GM19463 (cell line): ENCODE results near the gene USF2.

Experiments used
- ATAC-seq: cut with Tn5 transposase; IDR thresholded peaks from one replicate; pipeline ENCODE4 v1.9.1; 2021; ENCODE audit warnings: mild to moderate bottlenecking, moderate library complexity; ENCODE audit not compliant: unreplicated experiment

The USF2 gene

GRCh38 chr19:35241417-35241816 is 27.3 kb upstream of the USF2 start:
- no peak for ATAC-seq

GRCh38 chr19:35246466-35247092 is 22.2 kb upstream of the USF2 start:
- ATAC-seq, result no peak

- peak; percentile 39 for ATAC-seq
Observed at GRCh38 chr19:35247526-35248309, 21.0 kb upstream of the USF2 start.

GRCh38 chr19:35248310-35249145 is 20.2 kb upstream of the USF2 start, which contains the start of gene LSR:
TSS of gene LSR (plus strand) at chr19:35249002. CDS start at chr19:35249023, 21 bp downstream.
- ATAC-seq, result peak; percentile 78

GRCh38 chr19:35249146-35249847 is 19.5 kb upstream of the USF2 start:
- no peak for ATAC-seq

- ATAC-seq, result no peak
Observed at GRCh38 chr19:35249848-35250711, 18.7 kb upstream of the USF2 start.

GRCh38 chr19:35251456-35251855 is 17.3 kb upstream of the USF2 start:
- ATAC-seq, result no peak

GRCh38 chr19:35253316-35254286 is 15.2 kb upstream of the USF2 start:
- ATAC-seq, result no peak

GRCh38 chr19:35254341-35255297 is 14.1 kb upstream of the USF2 start:
- no peak for ATAC-seq

- ATAC-seq, result no peak
Observed at GRCh38 chr19:35256566-35256965, 12.2 kb upstream of the USF2 start.

GRCh38 chr19:35257113-35257461 is 11.7 kb upstream of the USF2 start:
- no peak for ATAC-seq

- no peak for ATAC-seq
Observed at GRCh38 chr19:35260694-35261304, 8.0 kb upstream of the USF2 start.

GRCh38 chr19:35261356-35262100 is 7.2 kb upstream of the USF2 start:
- no peak for ATAC-seq

- no peak for ATAC-seq
Observed at GRCh38 chr19:35262101-35262761, 6.5 kb upstream of the USF2 start.

GRCh38 chr19:35264268-35265125 is 4.3 kb upstream of the USF2 start:
- no peak for ATAC-seq
